AG09319 (cell line): ENCODE results near the gene PTPRD.

Experiments used
- DNase-seq: peaks from one replicate; pipeline ENCODE4 v3.0.0-alpha.2; 2010; ENCODE audit warnings: low read depth; ENCODE audit errors: extremely low read depth
- CTCF ChIP-seq: IDR thresholded peaks from 2 replicates; pipeline ENCODE4 v1.5.1; 2011; ENCODE audit warnings: low read depth, mild to moderate bottlenecking, inconsistent platforms, low read length, moderate library complexity

The PTPRD gene

GRCh38 chr9:10272830-10273229 lies 340.0 kb downstream of the PTPRD start:
- TF ChIP-seq CTCF, result no peak

GRCh38 chr9:10268531-10269485 lies 344.0 kb downstream of the PTPRD start:
- TF ChIP-seq CTCF, result no peak; the same call in 1 of the 2 replicates
- DNase-seq, result no peak

More at GRCh38 chr9:10272830-10273229, 340.0 kb downstream of the PTPRD start:
- DNase-seq, result no peak

GRCh38 chr9:10265153-10265631 lies 347.6 kb downstream of the PTPRD start:
- TF ChIP-seq CTCF, result no peak
- DNase-seq, result no peak

- DNase-seq, result no peak
- TF ChIP-seq CTCF, result no peak
These were observed 352.3 kb downstream of the PTPRD start for GRCh38 chr9:10260501-10260900.

- DNase-seq, result no peak
These were observed 353.1 kb downstream of the PTPRD start for GRCh38 chr9:10259668-10260067.

GRCh38 chr9:10255758-10256157 lies 357.0 kb downstream of the PTPRD start:
- DNase-seq, result no peak
- TF ChIP-seq CTCF, result no peak

More at GRCh38 chr9:10259668-10260067, 353.1 kb downstream of the PTPRD start:
- no peak for TF ChIP-seq CTCF

- TF ChIP-seq CTCF, result no peak
- no peak for DNase-seq
These were observed 358.5 kb downstream of the PTPRD start for GRCh38 chr9:10254338-10254737.
